ENCODE results near the gene TENT5A.

TENT5A gene

GRCh38 chr6:81700414-81700813 lies 52.1 kb downstream of the TENT5A start:
- DNase-seq, result no peak

GRCh38 chr6:81697559-81697958 lies 54.9 kb downstream of the TENT5A start:
- no peak for DNase-seq

- DNase-seq, result no peak
Measured at GRCh38 chr6:81696524-81696923, 56.0 kb downstream of the TENT5A start.
